PC-9 (cell line): ENCODE results near the gene MYO1A. TPM values are rescaled to one million over a fixed set of nuclear protein-coding genes. Genes with fewer than 3 reads are reported as not detected.

Source experiments
- BruUV-seq: library from RNA; stranded (reverse); fragments of 400-500 nt; replicated peaks from 2 replicates; lab custom pipeline; 2021; lab: Mats Ljungman, UMichigan
- CTCF ChIA-PET: fragments of 300-600 bp; sonication (Branson Sonifier 250); formaldehyde crosslinking; loops from one replicate; lab custom pipeline; 2022; ENCODE audit warnings: antibody characterized with exemption; lab: Charles Lee
- POLR2A ChIA-PET: fragments of 300-600 bp; sonication (Branson Sonifier 250); formaldehyde crosslinking; loops from one replicate; lab custom pipeline; 2022; ENCODE audit warnings: antibody characterized with exemption; ENCODE audit not compliant: unreplicated experiment; lab: Charles Lee
- DNase-seq, 2 experiments: peaks; one replicate each; pipeline versions ENCODE4 v3.0.0 to v3.0.0-alpha.2; 2015 to 2022; ENCODE audit warnings: mixed read lengths in 1 of 2
- H2AFZ ChIP-seq: fragments of 200-600 bp; sonication (generic); 2 replicates; pipeline ENCODE4 v1.8.1; 2017; ENCODE audit warnings: antibody characterized with exemption
- H3F3A ChIP-seq: fragments of 200-600 bp; sonication (generic); 2 replicates; pipeline ENCODE4 v1.8.1; 2017; ENCODE audit warnings: antibody characterized with exemption, mild to moderate bottlenecking, low read depth; ENCODE audit not compliant: insufficient read depth
- H3K27ac ChIP-seq: fragments of 200-600 bp; sonication (generic); 2 replicates; pipeline ENCODE4 v1.6.1; 2016; ENCODE audit warnings: mixed run types
- H3K27me3 ChIP-seq: fragments of 200-600 bp; sonication (generic); 2 replicates; pipeline ENCODE4 v1.6.1; 2016; ENCODE audit warnings: low read depth, mixed run types; ENCODE audit not compliant: insufficient read depth
- H3K36me3 ChIP-seq: fragments of 200-600 bp; sonication (generic); 2 replicates; pipeline ENCODE4 v1.6.1; 2016; ENCODE audit warnings: low read depth, mixed run types
- H3K4me1 ChIP-seq: fragments of 200-600 bp; sonication (generic); replicated peaks from 2 replicates; pipeline ENCODE4 v1.6.1; 2016; ENCODE audit warnings: mixed run types; ENCODE audit not compliant: insufficient read depth
- H3K4me2 ChIP-seq: fragments of 200-600 bp; sonication (generic); 2 replicates; pipeline ENCODE4 v1.6.1; 2017; ENCODE audit warnings: mixed run types
- H3K4me3 ChIP-seq: fragments of 200-600 bp; sonication (generic); 2 replicates; pipeline ENCODE4 v1.6.1; 2016; ENCODE audit warnings: mixed run types
- H3K79me2 ChIP-seq: fragments of 200-600 bp; sonication (generic); 2 replicates; pipeline ENCODE4 v1.6.1; 2017; ENCODE audit warnings: low read depth, mixed run types
- H3K9me2 ChIP-seq: fragments of 200-600 bp; sonication (generic); 2 replicates; pipeline ENCODE4 v1.8.1; 2017; ENCODE audit warnings: mild to moderate bottlenecking; ENCODE audit not compliant: insufficient read depth
- H3K9me3 ChIP-seq: fragments of 200-600 bp; sonication (generic); 2 replicates; pipeline ENCODE4 v1.8.1; 2016; ENCODE audit warnings: low read depth; ENCODE audit not compliant: insufficient read depth
- H4K20me1 ChIP-seq: fragments of 200-600 bp; sonication (generic); 2 replicates; pipeline ENCODE4 v1.8.1; 2017; ENCODE audit not compliant: insufficient read depth
- CTCF ChIP-seq: fragments of 200-600 bp; sonication (generic); conservative IDR thresholded peaks from 2 replicates; pipeline ENCODE4 v1.6.1; 2017; ENCODE audit warnings: mixed run types, antibody characterized with exemption, mild to moderate bottlenecking, moderate library complexity
- EZH2 ChIP-seq: fragments of 200-600 bp; sonication (generic); IDR thresholded peaks from 2 replicates; pipeline ENCODE4 v1.8.0; 2017; ENCODE audit warnings: antibody characterized with exemption, low read depth
- intact Hi-C: fragments of 100-400 bp; cut with micrococcal nuclease; formaldehyde crosslinking; loops from one replicate; pipeline ENCODE4 v1.10.0; 2022; ENCODE audit not compliant: unreplicated experiment
- total RNA-seq: library from RNA; stranded (reverse); gene quantifications from 2 replicates; pipeline ENCODE4 v1.2.3, GENCODE V29; 2021

Gene MYO1A
- total RNA-seq, 1 experiment from 2014 or later, result not detected

- H2AFZ ChIP-seq, result peak overlapping the region; percentile 55; the same call in 1 of the 2 replicates
- ChIA-PET CTCF (interaction anchor here (0.5 kb wide), 1 partner anchor 157 kb away, joined by 3 read pairs; no protein-coding TSS in a partner anchor), POLR2A (interaction anchor here (0.5 to 0.6 kb wide), 2 partner anchors 155 to 328 kb away, joined by 5 read pairs; no protein-coding TSS in a partner anchor)
- no peak overlapping the region for H3K4me3 ChIP-seq
- no peaks in the 10 kb centered on the region for H3K36me3 ChIP-seq
- H3K27ac ChIP-seq, result no peak overlapping the region
- no peaks in the 10 kb centered on the region for H3K27me3 ChIP-seq
- no peaks in the 10 kb centered on the region for H3K9me2 ChIP-seq
- no peaks in the 10 kb centered on the region for H3K79me2 ChIP-seq
- H3K4me1 ChIP-seq, result 0 out of 2 replicates have a peak, but pooled peaks cover 2% of the 10 kb centered on the region
- no peaks in the 10 kb centered on the region for H3K9me3 ChIP-seq
- no peaks in the 10 kb centered on the region; the same call in 1 of the 2 replicates for H3F3A ChIP-seq
- H4K20me1 ChIP-seq, result no peaks in the 10 kb centered on the region
- DNase-seq, result no peak
- no peak overlapping the region for H3K4me2 ChIP-seq
- BruUV-seq, result no TSS peak
- TF ChIP-seq EZH2 (no peak), CTCF (no peak)
- intact Hi-C loops, result no loop called here
Observed at GRCh38 chr12:56991319-56992246, 58.3 kb downstream of the MYO1A start.

- Histone ChIP-seq H3K9me2 (no peaks in the 10 kb centered on the region), H3K4me1 (peaks cover 10% of the 10 kb centered on the region), H3K79me2 (no peaks in the 10 kb centered on the region), H3F3A (peaks cover 6% of the 10 kb centered on the region), H3K9me3 (no peaks in the 10 kb centered on the region), H2AFZ (no peak overlapping the region), H3K4me3 (no peak overlapping the region), H3K4me2 (no peak overlapping the region), H3K36me3 (no peaks in the 10 kb centered on the region), H4K20me1 (no peaks in the 10 kb centered on the region), H3K27me3 (no peaks in the 10 kb centered on the region), H3K27ac (no peak overlapping the region)
- intact Hi-C loops, result no loop called here
- no peak for TF ChIP-seq EZH2
- TF ChIP-seq CTCF, result no peak
- BruUV-seq, result no TSS peak
- ChIA-PET POLR2A (no interaction called here), CTCF (interaction anchor here (0.5 kb wide), 1 partner anchor 157 kb away, joined by 3 read pairs; no protein-coding TSS in a partner anchor)
- DNase-seq, result no peak
Observed at GRCh38 chr12:56990648-56991318, 59.1 kb downstream of the MYO1A start.

GRCh38 chr12:56989861-56990610, 59.9 kb downstream of the MYO1A start:
- peaks cover 6% of the 10 kb centered on the region for H3F3A ChIP-seq
- CTCF ChIA-PET, result interaction anchor here (0.7 kb wide), 1 partner anchor 13 kb away, joined by 3 read pairs; no protein-coding TSS in a partner anchor
- intact Hi-C loops, result no loop called here
- H3K27ac ChIP-seq, result no peak overlapping the region
- H4K20me1 ChIP-seq, result no peaks in the 10 kb centered on the region
- no peaks in the 10 kb centered on the region for H3K36me3 ChIP-seq
- no peaks in the 10 kb centered on the region for H3K9me2 ChIP-seq
- no peak overlapping the region for H3K4me2 ChIP-seq
- BruUV-seq, result no TSS peak
- H3K79me2 ChIP-seq, result no peaks in the 10 kb centered on the region
- H3K9me3 ChIP-seq, result no peaks in the 10 kb centered on the region
- H3K4me1 ChIP-seq, result peaks cover 12% of the 10 kb centered on the region
- no peak overlapping the region for H2AFZ ChIP-seq
- POLR2A ChIA-PET, result no interaction called here
- H3K4me3 ChIP-seq, result no peak overlapping the region
- H3K27me3 ChIP-seq, result no peaks in the 10 kb centered on the region
- no peak for TF ChIP-seq EZH2
- TF ChIP-seq CTCF, result no peak
- no peak for DNase-seq
